Ovary (tissue), 9 donors: ENCODE results near the gene AK1. TPM values are rescaled to one million over a fixed set of nuclear protein-coding genes. Genes with fewer than 3 reads are reported as not detected.

Source experiments
- DNase-seq, 5 donors: peaks; one replicate each; pipeline ENCODE4 v3.0.0-alpha.2; 2019 to 2020
- H3K27ac ChIP-seq, 2 donors: fragments of 200-600 bp; one replicate each; pipeline versions ENCODE4 v1.5.1 to v1.8.0; 2019 to 2022
- H3K27me3 ChIP-seq: fragments of 200-600 bp; one replicate; pipeline ENCODE4 v1.8.0; 2022
- H3K36me3 ChIP-seq: fragments of 200-600 bp; sonication (generic); one replicate; pipeline ENCODE4 v1.5.1; 2019
- H3K4me1 ChIP-seq: one replicate; pipeline ENCODE4 v1.8.1; 2013; ENCODE audit warnings: mild to moderate bottlenecking, moderate library complexity; ENCODE audit not compliant: insufficient read depth
- H3K4me3 ChIP-seq: fragments of 200-600 bp; sonication (generic); one replicate; pipeline ENCODE4 v1.5.1; 2017
- H3K9me3 ChIP-seq, 2 donors: fragments of 200-600 bp in 1 of 2; sonication (generic) in 1 of 2; one replicate each; pipeline versions ENCODE4 v1.5.1 to v1.8.1; 2013 to 2019; ENCODE audit warnings: mild to moderate bottlenecking in 1 of 2, moderate library complexity in 1 of 2
- EP300 ChIP-seq: sonication (generic); formaldehyde crosslinking; IDR thresholded peaks from one replicate; pipeline ENCODE4 v1.6.1; 2017; ENCODE audit warnings: antibody characterized with exemption
- POLR2A ChIP-seq: fragments of 450-650 bp; IDR thresholded peaks from one replicate; pipeline ENCODE4 v1.6.1; 2017; ENCODE audit warnings: antibody characterized with exemption, mild to moderate bottlenecking, moderate library complexity
- WGBS, 3 donors: extraction: QIAGEN DNeasy Blood & Tissue Kit in 1 of 3; methylation state at CpG; one replicate each; pipeline versions ENCODE4 v1.1.5 to v1.1.7; 2013 to 2017; 5-methylcytosine and 5-hydroxymethylcytosine counted together
- intact Hi-C, 4 donors: fragments of 100-400 bp; cut with DNase I; formaldehyde crosslinking; loops; one replicate each; pipeline versions ENCODE4 v1.11.0 to v1.15.1; 2022 to 2023
- polyA plus RNA-seq, 2 donors: library from polyadenylated mRNA; stranded (reverse); fragments of 200-250 nt in 1 of 2; fragments of 350-450 nt in 1 of 2; fragmentation: Illumina TruSeq in 1 of 2; extraction: RNeasy Lipid Tissue Mini Kit (QIAGEN cat#74804) in 1 of 2; gene quantifications; one replicate each; pipeline ENCODE4 v1.2.3, GENCODE V29; 2013 to 2014
- total RNA-seq, 7 donors: library from RNA; depleted of rRNA in 2 of 7; stranded (reverse); fragments of >200 nt in 2 of 7; fragmentation: NEBNext Ultra II Directional in 3 of 7; extraction: Animal tissue kit (Norgen Biotek cat#: 25700) in 3 of 7; gene quantifications; one replicate each; pipeline versions ENCODE4 v1.1.0 to v1.2.4, GENCODE V29; 2016 to 2023
- TF ChIP-seq, protein P1 (sequence below), 3 donors: fragments of 450-650 bp in 2 of 3; fragments of 200-600 bp in 1 of 3; IDR thresholded peaks; one replicate each; pipeline versions ENCODE4 v1.5.1 to v1.8.0; 2016 to 2022; ENCODE audit warnings: antibody characterized with exemption in 3 of 3, mild to moderate bottlenecking in 1 of 3
- donor health status: DM: no; HTN: no; CAD: no; lungs with moderate emphysema.
- donor health status: DM: no; HTN: no; CAD: no.
- donor health status: Bipolar disorder and iron deficiency.
- donor health status: DM: yes; HTN: yes; CAD: no.
- donor health status: DM: no; HTN: no; CAD: no.
- donor health status: DM: yes; HTN: yes; CAD: no.

Gene AK1
- total and polyA plus RNA-seq, 9 donors: 30.9 to 174 (median 119) TPM

GRCh38 chr9:127897193-127897692 lies 19.8 kb upstream of the AK1 start:
- TF ChIP-seq, protein P1, sequence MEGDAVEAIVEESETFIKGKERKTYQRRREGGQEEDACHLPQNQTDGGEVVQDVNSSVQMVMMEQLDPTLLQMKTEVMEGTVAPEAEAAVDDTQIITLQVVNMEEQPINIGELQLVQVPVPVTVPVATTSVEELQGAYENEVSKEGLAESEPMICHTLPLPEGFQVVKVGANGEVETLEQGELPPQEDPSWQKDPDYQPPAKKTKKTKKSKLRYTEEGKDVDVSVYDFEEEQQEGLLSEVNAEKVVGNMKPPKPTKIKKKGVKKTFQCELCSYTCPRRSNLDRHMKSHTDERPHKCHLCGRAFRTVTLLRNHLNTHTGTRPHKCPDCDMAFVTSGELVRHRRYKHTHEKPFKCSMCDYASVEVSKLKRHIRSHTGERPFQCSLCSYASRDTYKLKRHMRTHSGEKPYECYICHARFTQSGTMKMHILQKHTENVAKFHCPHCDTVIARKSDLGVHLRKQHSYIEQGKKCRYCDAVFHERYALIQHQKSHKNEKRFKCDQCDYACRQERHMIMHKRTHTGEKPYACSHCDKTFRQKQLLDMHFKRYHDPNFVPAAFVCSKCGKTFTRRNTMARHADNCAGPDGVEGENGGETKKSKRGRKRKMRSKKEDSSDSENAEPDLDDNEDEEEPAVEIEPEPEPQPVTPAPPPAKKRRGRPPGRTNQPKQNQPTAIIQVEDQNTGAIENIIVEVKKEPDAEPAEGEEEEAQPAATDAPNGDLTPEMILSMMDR (IDR thresholded peaks at IDR 0.05): no peak
- peak; percentile 22 for TF ChIP-seq POLR2A
- Histone ChIP-seq H3K27me3 (no peaks in the 10 kb centered on the region), H3K4me3 (peak overlapping the region; percentile 82), H3K4me1 (peaks cover 24% of the 10 kb centered on the region), H3K36me3 (no peaks in the 10 kb centered on the region), H3K27ac (peak overlapping the region; percentile 69 to 97), H3K9me3 (no peaks in the 10 kb centered on the region)
- peak; percentile 92 to 95 (median 95) for DNase-seq
- intact Hi-C loops: no loop called here
- 1 to 4% (median 3%) methylated on average over 18 to 19 of the region's 19 CpGs for WGBS, 3 donors

GRCh38 chr9:127896395-127897192 lies 19.1 kb upstream of the AK1 start:
- H3K27me3 ChIP-seq: no peaks in the 10 kb centered on the region
- WGBS, 3 donors: 29 to 37% (median 30%) methylated on average over 16 of the region's 16 CpGs
- no peaks in the 10 kb centered on the region for H3K36me3 ChIP-seq
- peak overlapping the region; percentile 44 to 97 for H3K27ac ChIP-seq
- H3K4me1 ChIP-seq: peaks cover 24% of the 10 kb centered on the region
- peak in 4 of 5 donors; percentile 44 to 60 (median 50) for DNase-seq
- H3K9me3 ChIP-seq: no peaks in the 10 kb centered on the region
- peak overlapping the region; percentile 82 for H3K4me3 ChIP-seq
- no peak for TF ChIP-seq EP300
- TF ChIP-seq, protein P1 (IDR thresholded peaks at IDR 0.05): no peak
- no peak for TF ChIP-seq POLR2A
- intact Hi-C loops: no loop called here

- Histone ChIP-seq H3K4me1 (peaks cover 24% of the 10 kb centered on the region), H3K4me3 (no peak overlapping the region), H3K9me3 (no peaks in the 10 kb centered on the region), H3K27me3 (no peaks in the 10 kb centered on the region), H3K27ac (peak overlapping the region; percentile 44 to 97), H3K36me3 (no peaks in the 10 kb centered on the region)
- DNase-seq: no peak
- 80 to 90% (median 89%) methylated on average over 8 of the region's 8 CpGs for WGBS, 3 donors
- intact Hi-C loops: no loop called here
- no peak for TF ChIP-seq EP300
- TF ChIP-seq, protein P1 (IDR thresholded peaks at IDR 0.05): no peak
- no peak for TF ChIP-seq POLR2A
Measured at GRCh38 chr9:127895811-127896210, 18.3 kb upstream of the AK1 start.

DNA sequence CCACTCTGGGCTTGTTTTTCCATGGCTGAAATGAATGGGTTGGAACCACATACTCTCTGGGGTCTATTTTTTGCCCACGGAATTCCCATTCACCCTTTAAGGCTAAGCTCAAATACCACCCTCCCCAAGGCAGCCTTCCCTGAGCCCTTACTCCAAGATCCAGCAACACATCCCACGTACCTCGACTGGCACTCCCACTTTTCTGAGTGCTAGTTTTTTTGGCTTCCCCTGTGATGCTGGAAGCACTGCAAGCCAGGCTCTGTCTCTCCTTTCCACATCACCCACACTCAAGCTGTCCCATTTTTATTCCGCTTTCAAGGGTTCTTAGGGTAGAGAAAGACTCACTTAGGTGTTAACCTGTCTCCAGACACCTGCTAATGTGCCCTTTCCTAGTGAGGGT lies 15.9 kb upstream of the AK1 start:
- Histone ChIP-seq H3K36me3 (no peaks in the 10 kb centered on the region), H3K27ac (no peak overlapping the region), H3K4me3 (no peak overlapping the region), H3K27me3 (no peaks in the 10 kb centered on the region), H3K9me3 (no peaks in the 10 kb centered on the region), H3K4me1 (peaks cover 18% of the 10 kb centered on the region)
- 93 to 95% (median 95%) methylated on average over 4 of the region's 4 CpGs for WGBS, 3 donors
- no peak for DNase-seq
- TF ChIP-seq, protein P1 (IDR thresholded peaks at IDR 0.05): no peak
- intact Hi-C loops: no loop called here
